ENCODE data around the gene TDP1.
"Not testable (repeated sequence)": the region's sequence is repeated elsewhere in the genome, so short reads cannot be mapped to it uniquely, and the experiment has no call there.

TDP1 gene

DNA sequence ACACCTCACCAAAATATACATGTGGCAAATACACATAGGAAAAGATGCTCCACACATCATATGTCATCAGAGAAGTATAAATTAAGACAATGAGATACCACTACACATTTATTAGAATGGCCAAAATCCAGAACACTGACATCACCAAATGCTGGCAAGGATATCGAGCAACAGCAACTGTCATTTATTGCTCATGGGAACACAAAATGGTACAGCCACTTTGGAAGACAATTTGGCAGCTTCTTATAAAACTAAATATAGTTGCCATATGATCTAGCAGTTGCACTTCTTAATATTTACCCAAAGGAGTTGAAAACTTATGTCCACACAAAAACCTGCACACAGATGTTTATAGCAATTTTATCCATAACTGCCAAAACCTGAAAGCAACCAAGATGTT, 99.1 kb downstream of the TDP1 start:
- DNase-seq, result no peak

DNA sequence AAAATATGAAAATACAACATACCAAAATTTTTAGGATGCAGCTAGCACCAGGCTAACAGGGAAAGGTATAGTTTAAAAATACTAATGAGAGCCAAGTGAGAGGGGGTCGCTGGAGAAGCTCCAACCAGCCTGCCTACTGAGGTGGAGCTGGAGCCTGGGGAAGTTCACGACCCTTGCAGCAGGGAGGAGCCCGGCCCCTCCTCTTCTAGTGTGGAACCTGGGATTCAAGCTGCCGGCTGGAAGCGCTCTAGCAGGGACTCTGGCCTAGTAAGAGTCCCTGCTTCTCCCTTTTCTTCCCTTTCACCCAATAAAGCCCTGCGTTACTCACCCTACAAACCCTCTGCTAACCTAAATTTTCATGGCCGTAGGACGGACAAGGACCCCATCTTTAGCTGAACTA, 101.1 kb downstream of the TDP1 start:
- no peak for DNase-seq

DNA sequence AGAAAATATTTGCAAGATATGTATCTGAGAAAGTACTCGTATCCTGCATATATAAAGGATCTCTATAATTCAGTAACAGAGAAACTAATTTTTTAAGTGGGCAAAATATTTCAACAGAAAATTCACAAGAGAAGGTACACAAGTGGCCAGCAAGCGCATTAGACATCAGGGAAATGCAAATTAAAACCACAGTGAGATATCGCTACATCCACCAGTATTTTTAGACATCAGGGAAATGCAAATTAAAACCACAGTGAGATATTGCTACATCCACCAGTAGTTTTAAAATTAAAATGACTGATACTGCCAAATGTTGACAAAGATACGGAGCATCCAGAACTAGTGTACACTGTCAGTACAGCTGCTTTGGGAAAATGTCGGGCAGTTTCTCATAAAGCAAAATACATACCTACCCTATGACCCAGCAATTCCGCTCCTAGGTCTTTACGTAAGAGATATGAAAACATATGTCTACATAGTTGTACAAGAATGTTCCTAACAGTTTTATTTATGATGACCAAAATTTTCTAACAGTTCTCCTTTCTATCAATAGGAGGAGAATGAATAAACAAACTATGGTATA, 103.2 kb downstream of the TDP1 start:
- DNase-seq, result no peak

DNA sequence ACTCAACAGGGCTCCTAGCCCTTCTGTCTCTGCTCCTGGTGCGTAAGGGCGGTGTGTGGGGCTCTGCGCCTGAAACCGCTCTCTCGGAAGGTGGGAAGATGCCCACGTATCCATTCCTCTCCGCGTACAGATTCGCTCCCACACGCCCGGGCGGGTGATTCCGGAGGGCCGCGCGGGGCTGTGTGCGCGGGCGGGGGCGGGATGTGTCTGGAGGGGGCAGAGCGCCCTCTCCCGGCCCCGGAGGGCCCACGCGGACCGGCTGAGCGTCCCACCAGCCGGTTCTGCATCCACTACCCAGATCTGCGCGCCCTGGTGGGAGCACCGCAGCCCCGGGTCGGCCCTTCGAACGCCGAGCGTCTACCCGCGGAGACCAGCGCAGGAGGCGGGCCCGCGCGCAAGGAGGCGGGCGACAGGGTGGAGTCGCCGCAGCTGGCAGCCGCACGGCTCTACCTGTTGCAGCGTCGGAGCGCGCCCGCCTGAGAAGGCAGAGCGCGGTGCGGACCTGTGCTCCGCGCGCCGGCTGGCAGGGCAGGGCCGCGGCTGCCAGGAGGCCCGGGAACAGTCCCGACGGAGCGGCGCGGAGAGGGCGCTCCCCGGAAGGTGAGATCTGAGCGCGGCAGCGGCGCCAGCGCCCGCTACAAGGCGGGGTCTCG, 104.7 kb downstream of the TDP1 start:
- DNase-seq, result peak; percentile 83

DNA sequence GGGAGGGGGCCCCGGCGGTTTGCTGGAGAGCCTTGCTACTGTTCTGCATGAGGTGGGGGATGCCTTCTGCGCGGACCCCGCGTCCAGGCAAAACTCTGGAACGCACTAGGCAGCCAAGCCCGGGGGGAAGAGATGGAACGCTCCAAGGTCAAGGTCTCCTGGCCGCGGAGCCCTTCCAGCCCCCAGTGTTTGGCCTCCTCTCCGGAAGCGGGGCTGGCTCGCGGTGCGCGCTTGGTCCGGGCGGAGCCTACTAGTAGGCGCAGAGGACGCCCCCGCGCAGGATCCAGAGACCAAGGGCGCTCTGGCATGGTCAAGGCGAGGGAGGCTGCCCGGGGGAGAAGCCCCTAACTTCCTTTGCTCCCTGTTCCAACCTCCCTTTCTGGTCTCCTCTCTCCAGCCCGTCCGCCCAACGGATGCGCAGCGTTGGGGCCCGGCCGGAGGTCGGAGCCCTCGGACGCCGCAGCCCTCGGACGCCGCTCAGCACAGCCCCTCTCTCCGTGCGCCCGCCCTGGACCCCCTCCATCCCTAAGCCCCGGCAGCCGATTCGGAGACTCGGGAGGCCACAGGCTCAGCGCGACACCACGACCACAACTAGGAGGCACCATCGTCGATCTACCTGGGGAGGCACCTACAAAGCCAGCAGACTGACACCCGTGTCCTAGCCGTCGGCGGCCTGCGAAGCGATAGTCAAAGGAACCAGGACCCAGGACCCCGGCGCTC, 105.4 kb downstream of the TDP1 start:
- DNase-seq, result no peak

DNA sequence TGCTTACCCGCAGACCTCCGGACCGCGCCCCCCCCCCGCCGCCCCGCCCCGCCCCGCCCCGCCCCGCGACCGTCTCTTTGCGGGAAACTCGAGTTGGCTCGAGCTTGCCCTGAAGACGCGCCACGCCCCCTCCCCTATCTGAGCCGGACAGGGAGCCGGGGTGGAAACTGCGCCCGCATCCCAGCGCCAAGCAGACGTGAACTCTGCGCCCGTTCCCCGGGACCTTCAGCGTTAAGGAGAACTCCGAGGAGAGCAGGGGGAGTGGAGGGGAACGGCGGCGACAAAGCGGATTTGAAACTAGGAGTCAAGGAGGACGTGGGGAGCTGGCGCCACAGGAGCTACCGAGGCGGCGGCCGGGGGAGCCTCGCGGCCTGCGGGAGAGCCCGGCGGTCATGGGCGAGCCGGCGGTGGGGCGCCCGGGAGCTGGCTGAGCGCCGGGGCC, 106.0 kb downstream of the TDP1 start, which contains the start of gene KCNK13:
KCNK13 (plus strand) TSS at position 310 of the 442 bp plus-strand sequence. CDS start 212 bp downstream, outside the sequence.
- DNase-seq, result peak; percentile 67

DNA sequence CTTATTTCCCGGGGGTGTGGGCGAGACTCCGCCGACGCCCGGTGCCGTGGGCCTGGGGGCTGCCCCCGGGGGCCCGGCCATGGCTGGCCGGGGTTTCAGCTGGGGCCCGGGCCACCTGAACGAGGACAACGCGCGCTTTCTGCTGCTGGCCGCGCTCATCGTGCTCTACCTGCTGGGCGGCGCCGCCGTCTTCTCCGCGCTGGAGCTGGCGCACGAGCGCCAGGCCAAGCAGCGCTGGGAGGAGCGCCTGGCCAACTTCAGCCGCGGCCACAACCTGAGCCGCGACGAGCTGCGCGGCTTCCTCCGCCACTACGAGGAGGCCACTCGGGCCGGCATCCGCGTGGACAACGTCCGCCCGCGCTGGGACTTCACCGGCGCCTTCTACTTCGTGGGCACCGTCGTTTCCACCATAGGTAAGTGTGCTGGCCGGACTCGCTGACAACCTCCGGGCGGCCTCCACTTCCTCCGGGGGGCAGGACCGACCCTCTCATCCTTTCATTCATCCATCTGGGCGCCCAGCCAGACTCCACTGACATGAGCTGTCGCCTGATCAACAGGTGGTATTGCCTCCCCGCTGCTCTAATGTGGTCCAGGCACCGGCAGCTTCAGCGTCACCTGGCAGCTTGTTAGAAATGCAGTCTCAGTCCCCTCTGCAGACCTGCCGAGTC, 106.5 kb downstream of the TDP1 start:
- DNase-seq, result peak; percentile 63

DNA sequence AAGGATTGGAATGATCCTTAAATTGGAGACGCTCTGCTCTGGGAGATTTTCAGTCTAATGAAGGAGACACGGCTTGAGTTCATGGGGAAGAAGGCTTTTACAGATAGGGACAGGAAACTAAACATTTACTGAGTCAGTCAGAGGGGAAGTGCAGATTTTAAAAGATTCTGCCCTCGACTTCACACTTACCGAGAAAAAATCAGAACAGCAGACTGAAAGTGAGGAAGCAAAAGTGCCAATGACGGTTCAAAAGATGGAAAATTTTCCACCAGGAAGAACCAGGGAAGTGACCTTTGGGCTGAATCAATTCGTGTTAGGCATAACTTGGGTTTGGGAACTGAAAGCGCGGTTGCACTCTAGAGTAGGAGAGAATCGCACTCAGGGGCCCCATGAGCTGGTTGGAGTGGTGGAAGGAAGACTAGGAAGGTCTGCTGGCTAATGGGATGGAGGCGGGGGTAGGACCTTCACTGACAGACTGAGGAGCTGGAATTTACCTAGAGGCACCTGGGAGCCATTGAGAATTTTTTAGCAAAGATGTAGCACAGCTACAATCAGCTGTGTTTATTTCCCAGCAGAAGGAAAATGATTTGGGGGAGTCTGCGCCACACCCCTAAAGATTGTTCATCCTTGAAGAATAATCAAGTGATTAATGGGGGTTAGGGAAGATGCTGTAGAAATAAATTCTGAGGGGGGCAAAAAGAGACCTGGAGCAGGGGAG, 107.3 kb downstream of the TDP1 start:
- no peak for DNase-seq

DNA sequence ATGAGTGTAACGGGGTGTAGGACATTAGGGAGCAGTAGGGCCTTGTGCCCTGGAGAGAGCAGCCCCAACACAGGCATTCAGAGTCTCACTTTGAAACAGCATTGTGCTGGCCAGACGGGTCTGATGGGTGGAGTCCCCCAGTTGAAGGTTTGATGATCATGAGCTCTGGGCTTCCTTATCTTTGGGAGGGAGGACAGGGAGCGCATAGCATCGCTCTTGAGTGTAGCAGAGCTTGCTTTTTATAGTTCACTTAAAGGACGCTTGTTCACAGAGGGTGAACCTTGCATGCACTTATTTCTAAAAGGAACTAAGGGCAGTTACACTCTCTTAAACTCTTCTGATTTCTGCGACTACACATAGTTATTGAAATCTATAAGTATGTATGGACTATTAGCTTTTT, 116.6 kb downstream of the TDP1 start:
- no peak for DNase-seq

DNA sequence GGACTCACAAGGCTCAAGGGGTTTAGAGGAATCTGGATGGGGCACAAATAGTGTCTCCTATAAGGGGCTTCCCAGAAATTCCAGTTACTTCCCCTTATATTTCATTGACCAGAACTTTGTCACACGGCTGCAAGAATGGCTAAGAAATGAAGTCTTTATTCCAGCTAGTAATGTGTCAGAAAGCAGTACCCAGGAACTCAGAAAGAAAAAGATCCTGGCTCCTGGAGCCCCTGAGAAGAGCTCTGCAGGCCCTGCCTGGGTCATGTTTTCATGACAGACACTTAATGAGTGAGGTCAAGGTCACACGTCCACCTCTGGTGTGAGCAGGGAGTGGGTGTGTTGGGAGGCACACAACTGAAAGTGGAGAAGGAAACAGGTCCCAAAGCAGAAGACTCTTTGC, 123.8 kb downstream of the TDP1 start:
- DNase-seq, result no peak

DNA sequence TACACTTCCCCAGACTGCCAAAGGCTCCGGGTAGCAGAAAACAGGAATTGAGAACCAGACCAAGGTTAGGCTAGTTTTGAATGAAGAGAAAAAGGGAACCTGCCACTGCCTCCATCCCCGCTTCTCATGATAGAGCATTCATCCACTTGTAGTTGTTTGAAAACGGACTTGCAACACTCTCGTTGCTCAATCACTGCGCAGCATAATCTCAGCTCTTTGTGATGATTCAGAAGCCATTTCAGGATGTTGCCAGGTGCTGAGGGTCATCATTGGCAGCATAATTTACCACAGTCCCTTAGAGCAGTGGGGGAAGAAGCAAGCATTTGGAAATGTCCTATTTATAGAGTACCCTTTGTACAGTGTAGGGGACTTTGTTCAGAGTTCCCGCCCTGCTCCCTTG, 131.7 kb downstream of the TDP1 start:
- no peak for DNase-seq

DNA sequence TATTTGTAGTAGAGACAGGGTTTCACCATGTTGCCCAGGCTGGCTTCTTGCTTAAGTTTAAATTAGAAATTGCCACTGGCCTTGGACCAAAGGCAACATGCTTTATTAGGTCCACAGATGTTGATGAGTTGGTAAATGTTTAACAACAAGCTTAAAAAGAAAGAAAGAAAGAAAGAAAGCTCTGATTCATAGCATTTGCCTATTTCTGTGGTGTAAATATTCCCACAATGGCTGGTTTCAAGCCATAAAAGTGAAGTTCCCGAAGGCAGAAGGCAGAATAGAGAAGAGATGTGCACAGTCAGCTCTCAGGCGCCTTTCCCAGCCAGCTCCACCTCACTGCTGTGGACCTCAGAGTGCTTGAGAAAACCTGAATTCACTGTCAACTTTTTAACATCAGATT, 132.4 kb downstream of the TDP1 start:
- no peak for DNase-seq

DNA sequence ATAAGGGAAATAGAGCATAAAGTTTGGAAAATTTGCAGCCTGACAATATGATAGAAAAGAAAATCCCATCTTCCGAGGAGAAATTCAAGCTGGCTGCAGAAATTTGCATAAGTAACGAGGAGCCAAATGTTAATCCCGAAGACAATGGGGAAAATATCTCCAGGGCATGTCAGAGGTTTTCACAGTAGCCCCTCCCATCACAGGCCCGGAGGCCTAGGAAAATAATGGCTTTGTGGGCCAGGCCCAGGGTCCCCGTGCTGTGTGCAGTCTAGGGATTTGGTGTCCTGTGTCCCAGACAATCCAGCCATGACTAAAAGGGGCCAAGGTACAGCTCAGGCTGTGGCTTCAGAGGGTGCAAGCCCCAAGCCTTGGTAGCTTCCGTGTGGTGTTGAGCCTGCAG, 133.8 kb downstream of the TDP1 start:
- DNase-seq, result not testable (repeated sequence)

DNA sequence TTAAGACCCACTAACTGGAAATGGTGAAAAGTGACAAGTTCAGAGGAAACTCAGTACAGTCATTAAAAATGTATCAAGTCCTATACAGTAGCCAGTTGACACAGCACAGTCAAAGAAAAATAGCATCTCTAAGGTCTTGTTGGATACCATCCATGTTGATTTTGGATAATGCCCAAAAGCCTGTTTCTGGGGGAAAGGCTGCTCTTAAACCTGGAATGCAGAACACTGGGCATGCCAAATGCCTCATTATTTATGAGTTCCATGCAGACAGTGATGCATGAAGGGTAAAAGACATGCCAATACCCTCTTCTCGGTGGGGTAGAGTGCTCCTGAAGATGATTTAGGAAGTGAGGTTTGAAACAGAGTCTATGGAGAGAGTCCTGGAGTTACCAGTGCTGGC, 135.7 kb downstream of the TDP1 start:
- DNase-seq, result peak; percentile 25

DNA sequence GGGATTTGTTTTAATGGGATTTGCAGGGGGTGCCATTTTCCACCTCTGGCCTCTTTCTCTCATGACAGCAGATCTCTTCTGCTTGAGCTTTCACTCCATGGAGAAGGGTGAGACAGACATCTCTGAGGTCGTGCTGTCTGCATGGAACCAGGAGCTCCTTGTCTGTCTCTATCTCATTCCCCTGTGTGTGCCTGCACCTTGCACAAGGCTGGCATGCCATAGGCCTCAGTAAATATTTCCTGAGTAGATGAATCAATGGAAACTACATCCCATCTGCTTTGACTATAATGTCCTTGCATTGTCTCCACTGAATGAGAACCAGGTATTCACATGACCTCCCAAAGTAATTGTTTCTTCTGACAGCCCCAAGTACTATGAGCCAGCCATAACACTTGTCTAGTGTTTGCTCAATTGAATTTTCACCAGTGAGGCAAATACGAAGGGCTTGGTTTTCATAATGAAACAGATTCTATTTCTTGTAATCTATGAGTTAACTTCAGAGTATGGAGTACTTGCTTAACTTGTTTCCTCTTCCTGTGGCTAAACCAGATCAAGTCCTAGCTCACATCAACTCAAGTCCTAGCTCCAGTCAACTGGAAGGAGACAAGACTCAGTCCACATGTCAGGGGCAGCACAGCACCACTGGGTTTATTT, 138.3 kb downstream of the TDP1 start:
- DNase-seq, result no peak
